Muscle layer of duodenum (tissue), 2 donors: ENCODE measurements around the gene RABIF.
"Not testable (repeated sequence)": the region's sequence is repeated elsewhere in the genome, so short reads cannot be mapped to it uniquely, and the experiment has no call there.

Experiments used
- H3K27ac ChIP-seq: one replicate; pipeline ENCODE4 v1.7.0; 2013; ENCODE audit warnings: mild to moderate bottlenecking, low read length
- H3K27me3 ChIP-seq: one replicate; pipeline ENCODE4 v1.7.0; 2013; ENCODE audit warnings: low read depth, mild to moderate bottlenecking, control low read depth, low read length
- H3K36me3 ChIP-seq, 2 donors: one replicate each; pipeline ENCODE4 v1.7.0; 2013; ENCODE audit warnings: low read length in 2 of 2, control low read depth in 1 of 2, mild to moderate bottlenecking in 1 of 2; ENCODE audit not compliant: insufficient read depth in 2 of 2, control insufficient read depth in 1 of 2
- H3K4me1 ChIP-seq, 2 donors: one replicate each; pipeline ENCODE4 v1.7.0; 2013; ENCODE audit warnings: low read length in 2 of 2, mild to moderate bottlenecking in 2 of 2, control low read depth in 1 of 2, moderate library complexity in 1 of 2; ENCODE audit not compliant: insufficient read depth in 2 of 2, control insufficient read depth in 1 of 2
- H3K4me3 ChIP-seq, 2 donors: one replicate each; pipeline ENCODE4 v1.7.0; 2013; ENCODE audit warnings: low read length in 2 of 2, low read depth in 1 of 2, mild to moderate bottlenecking in 1 of 2
- H3K9me3 ChIP-seq, 2 donors: one replicate each; pipeline ENCODE4 v1.7.0; 2013; ENCODE audit warnings: low read length in 2 of 2, control low read depth in 1 of 2, mild to moderate bottlenecking in 1 of 2; ENCODE audit not compliant: control insufficient read depth in 1 of 2
- donor health status: healthy.

The RABIF gene

DNA sequence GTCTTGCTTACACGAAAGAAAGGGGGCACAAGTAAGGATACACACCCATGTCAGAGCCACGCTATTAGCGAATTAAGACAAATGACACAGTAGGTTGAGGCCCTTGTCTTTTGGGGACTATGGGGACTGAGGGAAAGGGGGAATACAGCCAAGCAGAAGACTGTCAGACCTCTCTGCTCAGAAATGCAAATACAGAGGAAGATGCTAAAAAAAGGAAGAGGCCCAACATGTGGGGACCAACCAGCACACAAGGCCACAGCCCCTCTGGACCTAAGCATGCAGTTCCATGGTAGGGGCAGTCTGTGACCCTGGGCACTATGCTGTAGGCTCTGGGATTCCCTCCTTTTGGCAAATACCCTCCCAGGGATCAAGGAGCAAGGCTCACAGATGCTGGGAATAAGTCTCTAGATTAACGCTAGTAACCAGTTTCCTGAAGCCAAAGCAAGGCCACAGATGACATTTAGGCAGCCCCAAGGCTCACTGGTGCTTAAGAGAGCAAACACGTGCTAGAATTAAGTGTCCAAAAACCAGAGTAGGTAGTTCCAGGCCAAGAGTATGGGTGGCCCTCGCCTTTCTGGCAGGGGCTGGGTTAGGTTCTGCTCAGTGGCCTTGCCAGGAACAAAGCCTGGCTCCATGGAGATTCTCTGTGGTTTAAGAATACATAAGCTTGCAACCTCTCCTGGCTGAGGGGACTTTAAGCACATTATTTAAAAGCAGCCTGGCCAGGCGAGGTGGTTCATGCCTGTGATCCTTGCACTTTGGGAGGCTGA, 38.2 kb downstream of the RABIF start:
- Histone ChIP-seq H3K4me3 (no peak overlapping the region), H3K9me3 (no peaks in the 10 kb centered on the region), H3K4me1 (no peaks in the 10 kb centered on the region), H3K27me3 (no peaks in the 10 kb centered on the region), H3K27ac (no peak overlapping the region), H3K36me3 (no peaks in the 10 kb centered on the region)

DNA sequence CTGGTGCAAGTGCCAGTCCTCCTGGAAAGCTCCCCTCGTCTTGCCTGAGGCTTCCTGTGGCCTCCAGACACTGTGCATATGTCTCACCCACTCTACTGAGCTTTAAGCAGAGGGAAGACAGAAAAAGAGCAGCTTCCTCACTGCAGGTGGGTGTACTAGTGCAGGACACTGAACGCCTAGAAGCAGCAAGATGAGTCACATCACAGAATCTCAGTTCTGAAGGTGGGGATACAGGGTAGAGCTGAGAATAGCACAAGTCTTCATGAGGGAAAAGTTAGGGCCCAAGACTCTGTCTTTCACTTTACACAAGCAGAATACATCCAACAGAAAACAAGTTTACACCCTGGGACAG, 40.8 kb downstream of the RABIF start:
- no peaks in the 10 kb centered on the region for H3K9me3 ChIP-seq
- no peak overlapping the region for H3K27ac ChIP-seq
- H3K27me3 ChIP-seq, result no peaks in the 10 kb centered on the region

GRCh38 chr1:202844935-202845334, 44.0 kb downstream of the RABIF start:
- Histone ChIP-seq H3K9me3 (no peaks in the 10 kb centered on the region), H3K27me3 (no peaks in the 10 kb centered on the region), H3K4me1 (no peaks in the 10 kb centered on the region), H3K36me3 (no peaks in the 10 kb centered on the region), H3K27ac (no peak overlapping the region), H3K4me3 (no peak overlapping the region)

More for the DNA sequence above, 40.8 kb downstream of the RABIF start:
- H3K36me3 ChIP-seq, result no peaks in the 10 kb centered on the region
- no peak overlapping the region for H3K4me3 ChIP-seq
- no peaks in the 10 kb centered on the region for H3K4me1 ChIP-seq

DNA sequence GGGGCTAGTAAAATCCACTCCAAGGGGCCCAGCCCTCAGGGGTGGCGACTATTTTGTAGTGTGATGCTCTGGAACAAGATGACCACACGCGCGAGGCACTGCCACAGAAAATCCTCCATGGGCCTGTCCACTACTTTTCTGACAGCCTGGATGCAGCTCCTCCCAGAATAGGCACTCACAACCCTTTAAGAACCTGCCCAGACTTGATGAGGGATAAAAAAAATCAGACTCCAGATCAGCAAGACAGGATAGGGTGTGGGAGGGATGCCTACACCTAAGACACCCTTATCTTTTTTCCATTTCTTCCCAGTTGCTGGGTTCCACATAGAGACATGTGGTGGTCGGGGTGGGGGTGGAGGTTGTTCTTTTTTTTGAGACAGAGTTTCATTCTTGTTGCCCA, 44.7 kb downstream of the RABIF start:
- no peaks in the 10 kb centered on the region for H3K27me3 ChIP-seq
- no peak overlapping the region for H3K27ac ChIP-seq
- no peak overlapping the region for H3K4me3 ChIP-seq
- H3K36me3 ChIP-seq, result no peaks in the 10 kb centered on the region
- H3K9me3 ChIP-seq, result no peaks in the 10 kb centered on the region
- H3K4me1 ChIP-seq, result no peaks in the 10 kb centered on the region

DNA sequence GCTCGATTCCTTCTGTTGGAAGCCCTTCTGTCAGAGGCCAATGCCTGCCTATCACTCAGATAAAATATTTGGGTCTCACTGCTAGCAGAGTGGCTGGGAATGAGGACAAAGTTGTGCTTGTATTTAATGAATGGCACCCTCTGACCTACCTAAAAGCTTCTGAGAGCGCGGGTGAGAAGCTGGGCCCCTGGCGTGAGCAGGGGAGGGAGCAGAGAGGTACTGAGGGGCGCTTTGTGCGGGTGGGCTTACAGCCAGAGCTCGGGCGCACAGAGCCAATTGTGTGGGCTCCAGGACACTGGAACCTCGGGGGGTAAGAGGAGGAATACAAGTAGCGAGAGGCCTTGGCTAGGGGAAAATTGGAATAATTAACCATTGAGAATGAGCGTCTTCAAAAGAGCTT, 45.9 kb downstream of the RABIF start:
- Histone ChIP-seq H3K27ac (no peak overlapping the region), H3K4me3 (no peak overlapping the region), H3K36me3 (no peaks in the 10 kb centered on the region), H3K4me1 (no peaks in the 10 kb centered on the region), H3K9me3 (no peaks in the 10 kb centered on the region), H3K27me3 (no peaks in the 10 kb centered on the region)

DNA sequence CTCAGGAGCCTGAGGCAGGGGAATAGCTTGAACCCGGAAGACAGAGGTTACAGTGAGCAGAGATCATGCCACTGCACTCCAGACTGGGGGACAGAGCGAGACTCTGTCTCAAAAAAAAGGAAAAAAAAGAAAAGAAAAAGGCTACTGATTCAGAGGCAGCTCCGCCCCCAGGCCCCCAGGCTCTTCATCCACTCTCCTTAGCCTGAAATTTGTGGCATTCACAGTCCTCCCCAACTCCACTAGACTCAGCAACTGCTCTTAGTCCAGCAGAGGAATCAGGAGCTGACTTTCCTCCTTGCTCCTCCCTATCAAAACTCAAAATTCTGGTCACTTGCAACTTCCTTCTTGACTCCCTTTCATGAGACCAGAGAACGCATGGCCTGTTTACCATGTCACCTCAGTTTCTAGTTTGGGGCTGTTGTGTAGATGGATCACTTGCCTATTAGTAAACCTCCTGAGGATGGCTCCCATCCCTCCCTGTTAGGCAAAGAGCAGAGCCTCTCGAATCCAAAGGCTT, 51.1 kb downstream of the RABIF start:
- H3K4me3 ChIP-seq, result no peak overlapping the region
- no peaks in the 10 kb centered on the region for H3K4me1 ChIP-seq
- no peaks in the 10 kb centered on the region for H3K36me3 ChIP-seq
- no peak overlapping the region for H3K27ac ChIP-seq
- H3K9me3 ChIP-seq, result no peaks in the 10 kb centered on the region
- H3K27me3 ChIP-seq, result no peaks in the 10 kb centered on the region

- Histone ChIP-seq H3K36me3 (no peaks in the 10 kb centered on the region), H3K9me3 (no peaks in the 10 kb centered on the region), H3K27ac (no peak overlapping the region), H3K27me3 (no peaks in the 10 kb centered on the region), H3K4me1 (no peaks in the 10 kb centered on the region), H3K4me3 (no peak overlapping the region)
Measured at GRCh38 chr1:202836623-202837403, 52.1 kb downstream of the RABIF start.

DNA sequence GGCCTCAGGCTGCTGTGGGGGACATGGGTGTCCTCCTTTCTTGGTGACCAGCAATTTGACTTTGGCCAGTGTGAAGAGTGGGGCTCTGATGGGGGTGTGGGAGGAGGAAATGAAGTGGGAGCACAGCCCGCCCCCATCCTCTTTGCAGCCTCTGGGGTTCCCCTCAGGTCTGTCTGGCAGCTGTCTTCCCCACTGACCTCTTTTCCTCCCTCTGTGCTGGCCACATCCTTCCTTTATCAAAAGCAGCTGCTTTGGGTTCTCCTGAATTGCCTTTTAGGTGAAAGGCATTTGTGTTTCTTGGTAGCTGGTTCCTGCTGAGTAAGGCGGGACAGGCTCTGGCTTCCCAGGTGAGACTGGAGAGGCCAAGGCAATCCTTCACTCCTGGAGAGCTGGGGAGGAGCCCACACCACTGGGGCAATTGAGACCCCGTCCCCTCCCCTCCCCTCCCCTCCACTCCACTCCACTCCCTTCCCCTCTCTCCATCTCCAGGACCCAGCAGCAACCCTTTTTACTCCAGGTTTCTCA, 53.3 kb downstream of the RABIF start:
- Histone ChIP-seq H3K4me3 (no peak overlapping the region), H3K4me1 (no peaks in the 10 kb centered on the region), H3K36me3 (no peaks in the 10 kb centered on the region)

GRCh38 chr1:202834771-202835547, 54.0 kb downstream of the RABIF start:
- Histone ChIP-seq H3K4me3 (no peak overlapping the region), H3K27me3 (no peaks in the 10 kb centered on the region), H3K36me3 (no peaks in the 10 kb centered on the region), H3K4me1 (no peaks in the 10 kb centered on the region), H3K9me3 (no peaks in the 10 kb centered on the region), H3K27ac (no peak overlapping the region)

More for the DNA sequence above, 53.3 kb downstream of the RABIF start:
- Histone ChIP-seq H3K27ac (no peak overlapping the region), H3K9me3 (no peaks in the 10 kb centered on the region), H3K27me3 (no peaks in the 10 kb centered on the region)

DNA sequence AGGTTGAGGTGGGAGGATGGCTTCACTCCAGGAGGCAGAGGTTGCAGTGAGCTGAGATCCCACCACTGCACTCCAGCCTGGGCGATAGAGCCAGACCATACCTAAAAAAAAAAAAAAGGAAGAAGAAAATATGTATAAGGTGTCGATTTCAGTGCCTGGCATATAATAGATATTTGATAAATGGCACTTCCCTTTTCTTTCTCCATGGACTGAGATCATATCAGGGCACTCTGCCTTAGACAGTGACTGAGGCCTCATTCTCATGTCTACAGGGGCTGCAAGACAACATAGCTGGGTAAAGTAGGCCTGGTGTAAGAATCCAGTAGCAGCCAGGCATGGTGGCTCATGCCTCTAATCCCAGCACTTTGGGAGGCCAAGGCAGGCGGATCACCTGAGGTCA, 57.0 kb downstream of the RABIF start:
- no peak overlapping the region for H3K4me3 ChIP-seq
- no peaks in the 10 kb centered on the region for H3K4me1 ChIP-seq
- H3K27ac ChIP-seq, result no peak overlapping the region
- no peaks in the 10 kb centered on the region for H3K36me3 ChIP-seq
- no peaks in the 10 kb centered on the region for H3K9me3 ChIP-seq
- no peaks in the 10 kb centered on the region for H3K27me3 ChIP-seq

GRCh38 chr1:202829223-202829622, 59.7 kb downstream of the RABIF start:
- not testable (repeated sequence) for H3K36me3 ChIP-seq, H3K4me1 ChIP-seq, H3K27ac ChIP-seq, H3K27me3 ChIP-seq, H3K4me3 ChIP-seq, H3K9me3 ChIP-seq
